Measurements from ENCODE around the gene ADAMTS8. TPM values are rescaled to one million over a fixed set of nuclear protein-coding genes. Genes with fewer than 3 reads are reported as not detected.

The ADAMTS8 gene
- total and polyA plus RNA-seq, 9 of the 15 experiments (the other 6 are each of a cell fraction or from before 2014, with no cell fraction given) = not detected

GRCh38 chr11:130405428-130405827, 23.0 kb downstream of the ADAMTS8 start (continued):
- TF ChIP-seq ZFPM2 (CRISPR knock-in tag; IDR thresholded peaks at IDR 0.05) (no peak), CHD4 (IDR thresholded peaks at IDR 0.05; ENCODE audit: insufficient read depth, insufficient replicate concordance, low read depth, low read length, poor library complexity, severe bottlenecking) (no peak), SLC30A9 (CRISPR knock-in tag; IDR thresholded peaks at IDR 0.05) (no peak), FOXA3 (CRISPR knock-in tag; conservative IDR thresholded peaks at IDR 0.05 in 1 of 2, IDR thresholded peaks at IDR 0.05 in 1 of 2) (no peak), MEF2A (IDR thresholded peaks at IDR 0.05; ENCODE audit: control insufficient read depth, low read depth, low read length) (no peak), ZNF507 (tag; conservative IDR thresholded peaks at IDR 0.05) (no peak), HMGN3 (IDR thresholded peaks at IDR 0.05; ENCODE audit: borderline replicate concordance, extremely low read depth, insufficient read length, low read depth, low read length) (no peak), ZBTB1 (CRISPR knock-in tag; IDR thresholded peaks at IDR 0.05; ENCODE audit: borderline replicate concordance, low read depth) (no peak)
- TF ChIP-seq, protein P1, sequence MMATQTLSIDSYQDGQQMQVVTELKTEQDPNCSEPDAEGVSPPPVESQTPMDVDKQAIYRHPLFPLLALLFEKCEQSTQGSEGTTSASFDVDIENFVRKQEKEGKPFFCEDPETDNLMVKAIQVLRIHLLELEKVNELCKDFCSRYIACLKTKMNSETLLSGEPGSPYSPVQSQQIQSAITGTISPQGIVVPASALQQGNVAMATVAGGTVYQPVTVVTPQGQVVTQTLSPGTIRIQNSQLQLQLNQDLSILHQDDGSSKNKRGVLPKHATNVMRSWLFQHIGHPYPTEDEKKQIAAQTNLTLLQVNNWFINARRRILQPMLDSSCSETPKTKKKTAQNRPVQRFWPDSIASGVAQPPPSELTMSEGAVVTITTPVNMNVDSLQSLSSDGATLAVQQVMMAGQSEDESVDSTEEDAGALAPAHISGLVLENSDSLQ (IDR thresholded peaks at IDR 0.05) = no peak
- TF ChIP-seq, protein P2, sequence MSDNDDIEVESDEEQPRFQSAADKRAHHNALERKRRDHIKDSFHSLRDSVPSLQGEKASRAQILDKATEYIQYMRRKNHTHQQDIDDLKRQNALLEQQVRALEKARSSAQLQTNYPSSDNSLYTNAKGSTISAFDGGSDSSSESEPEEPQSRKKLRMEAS (CRISPR knock-in tag; IDR thresholded peaks at IDR 0.05) = no peak
- TF ChIP-seq, protein P3, sequence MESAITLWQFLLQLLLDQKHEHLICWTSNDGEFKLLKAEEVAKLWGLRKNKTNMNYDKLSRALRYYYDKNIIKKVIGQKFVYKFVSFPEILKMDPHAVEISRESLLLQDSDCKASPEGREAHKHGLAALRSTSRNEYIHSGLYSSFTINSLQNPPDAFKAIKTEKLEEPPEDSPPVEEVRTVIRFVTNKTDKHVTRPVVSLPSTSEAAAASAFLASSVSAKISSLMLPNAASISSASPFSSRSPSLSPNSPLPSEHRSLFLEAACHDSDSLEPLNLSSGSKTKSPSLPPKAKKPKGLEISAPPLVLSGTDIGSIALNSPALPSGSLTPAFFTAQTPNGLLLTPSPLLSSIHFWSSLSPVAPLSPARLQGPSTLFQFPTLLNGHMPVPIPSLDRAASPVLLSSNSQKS (CRISPR knock-in tag; IDR thresholded peaks at IDR 0.05) = no peak
- TF ChIP-seq, protein P4, sequence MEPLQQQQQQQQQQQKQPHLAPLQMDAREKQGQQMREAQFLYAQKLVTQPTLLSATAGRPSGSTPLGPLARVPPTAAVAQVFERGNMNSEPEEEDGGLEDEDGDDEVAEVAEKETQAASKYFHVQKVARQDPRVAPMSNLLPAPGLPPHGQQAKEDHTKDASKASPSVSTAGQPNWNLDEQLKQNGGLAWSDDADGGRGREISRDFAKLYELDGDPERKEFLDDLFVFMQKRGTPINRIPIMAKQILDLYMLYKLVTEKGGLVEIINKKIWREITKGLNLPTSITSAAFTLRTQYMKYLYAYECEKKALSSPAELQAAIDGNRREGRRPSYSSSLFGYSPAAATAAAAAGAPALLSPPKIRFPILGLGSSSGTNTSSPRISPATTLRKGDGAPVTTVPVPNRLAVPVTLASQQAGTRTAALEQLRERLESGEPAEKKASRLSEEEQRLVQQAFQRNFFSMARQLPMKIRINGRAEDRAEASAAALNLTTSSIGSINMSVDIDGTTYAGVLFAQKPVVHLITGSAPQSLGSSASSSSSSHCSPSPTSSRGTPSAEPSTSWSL (CRISPR knock-in tag; IDR thresholded peaks at IDR 0.05; ENCODE audit: borderline replicate concordance) = no peak
